Femur (tissue), 1 donor: ENCODE measurements around the gene ADRA2A.

Experiments used
- DNase-seq: peaks from one replicate; pipeline ENCODE4 v3.0.0-alpha.2; 2017

ADRA2A gene

GRCh38 chr10:111113238-111113960, 36.6 kb downstream of the ADRA2A start:
- DNase-seq: no peak

- no peak for DNase-seq
Observed at GRCh38 chr10:111113961-111114757, 37.3 kb downstream of the ADRA2A start.

- no peak for DNase-seq
Observed at GRCh38 chr10:111114758-111115500, 38.1 kb downstream of the ADRA2A start.

- DNase-seq: no peak
Observed at GRCh38 chr10:111116211-111116610, 39.4 kb downstream of the ADRA2A start.

GRCh38 chr10:111116762-111117445, 40.1 kb downstream of the ADRA2A start:
- DNase-seq: no peak

GRCh38 chr10:111117528-111118277, 40.9 kb downstream of the ADRA2A start:
- DNase-seq: no peak

GRCh38 chr10:111118758-111119157, 41.9 kb downstream of the ADRA2A start:
- no peak for DNase-seq

GRCh38 chr10:111119637-111120036, 42.8 kb downstream of the ADRA2A start:
- DNase-seq: no peak

GRCh38 chr10:111122127-111122526, 45.3 kb downstream of the ADRA2A start:
- no peak for DNase-seq

GRCh38 chr10:111123883-111124282, 47.1 kb downstream of the ADRA2A start:
- DNase-seq: no peak

- DNase-seq: no peak
Observed at GRCh38 chr10:111125102-111125501, 48.3 kb downstream of the ADRA2A start.

GRCh38 chr10:111126077-111126476, 49.2 kb downstream of the ADRA2A start:
- no peak for DNase-seq

- no peak for DNase-seq
Observed at GRCh38 chr10:111127081-111127848, 50.4 kb downstream of the ADRA2A start.

- DNase-seq: peak; percentile 33
Observed at GRCh38 chr10:111128331-111129180, 51.7 kb downstream of the ADRA2A start.

- DNase-seq: peak; percentile 41
Observed at GRCh38 chr10:111129363-111129762, 52.5 kb downstream of the ADRA2A start.

- DNase-seq: no peak
Observed at GRCh38 chr10:111130471-111130870, 53.6 kb downstream of the ADRA2A start.
